ENCODE data around the gene C1QL3. TPM values are rescaled to one million over a fixed set of nuclear protein-coding genes. Genes with fewer than 3 reads are reported as not detected.

Gene C1QL3
- total RNA-seq (2013; cell fraction: nucleolus; rRNA removed): 0.17 TPM in 1 of 2 replicates, not detected in the other
- total RNA-seq (2014; rRNA removed) (0.49 and 0.62 TPM in 2 replicates), total RNA-seq (2014; rRNA removed; fragmentation: Illumina TruSeq; extraction: Trizol) (0.18 and 0.27 TPM in 2 replicates), total RNA-seq (2021) (0.35 and 0.67 TPM in 2 replicates), polyA plus RNA-seq (2011; rRNA removed) (0.03 and 0.06 TPM in 2 replicates), polyA plus RNA-seq (2014; fragmentation: Illumina TruSeq; extraction: Trizol) (0.16 and 0.17 TPM in 2 replicates), polyA plus RNA-seq (2014; fragmentation: Nextera tagmentation; extraction: Ambion mirVana) (under 1 TPM; 0.24 to 0.40 TPM), polyA plus RNA-seq (2014; rRNA removed) (0.32 and 0.59 TPM in 2 replicates), polyA plus RNA-seq (2016; fragmentation: Nextera tagmentation; extraction: Ambion mirVana) (1 to 10 TPM in 1 of 2 experiments, under 1 TPM in 1; 0.68 to 1.2 TPM), polyA minus RNA-seq (2011; rRNA and poly(A)+ RNA removed) (not detected in 2 replicates), Bru-seq, nascent RNA (percentile 18 among the genes with signal in this experiment), BruChase-seq, experiment 1, labeled RNA remaining after a 6-hour chase (percentile 14 among the genes with signal in this experiment), BruChase-seq, experiment 2, labeled RNA remaining after a 2-hour chase (percentile 17 among the genes with signal in this experiment)
- 0.22 TPM for polyA plus RNA-seq (2011; ENCODE audit: low read depth)
- 0.13 TPM in 1 of 2 replicates, not detected in the other for polyA plus RNA-seq (2011; cell fraction: cytosol; rRNA removed)
- not detected in 2 replicates for polyA plus RNA-seq (2011; cell fraction: nucleus; rRNA removed)
- polyA plus RNA-seq (2012): 0.64 and 0.81 TPM in 2 replicates
- polyA minus RNA-seq (2011; cell fraction: cytosol; rRNA and poly(A)+ RNA removed): not detected in 2 replicates
- polyA minus RNA-seq (2011; cell fraction: nucleus; rRNA and poly(A)+ RNA removed): 0.57 TPM in 1 of 2 replicates, not detected in the other
- long read RNA-seq, experiment 1, partial matches to known transcripts: 0 of 1 reads
- long read RNA-seq, experiment 1, other reads (novel, unspliced or antisense): 1 of 1 reads
- long read RNA-seq, experiment 2, partial matches to known transcripts: 0 of 2 reads
- long read RNA-seq, experiment 2, other reads (novel, unspliced or antisense): 2 of 2 reads

GRCh38 chr10:16521311-16522016 is at the start of gene C1QL3:
Gene C1QL3 (minus strand): TSS chr10:16521879. CDS start chr10:16521065, 814 bp downstream.
- Histone ChIP-seq H2AFZ (ENCODE audit: control insufficient read depth, low read depth, low read length) (peak within 1 kb of the TSS; percentile 33), H3K4me3 (peak within 1 kb of the TSS; percentile 62), H3K9ac (ENCODE audit: control insufficient read depth, insufficient read depth, low read length) (no peak within 1 kb of the TSS; the same call in 1 of the 2 replicates), H3K36me3 (ENCODE audit: control insufficient read depth in 2 of 2, insufficient read depth in 2 of 2, low read length in 1 of 2) (no peaks in the 10 kb centered on the region), H3K27ac (ENCODE audit: control insufficient read depth, insufficient read depth) (no peak within 1 kb of the TSS), H4K20me1 (ENCODE audit: control insufficient read depth, insufficient read depth) (no peaks in the 10 kb centered on the region), H3K9me3 (replicated peaks; ENCODE audit: control insufficient read depth, insufficient read depth, low read length) (no peaks in the 10 kb centered on the region), H3K79me2 (ENCODE audit: control insufficient read depth, insufficient read depth, low read length) (no peaks in the 10 kb centered on the region), H3K4me1 (ENCODE audit: control insufficient read depth, insufficient read depth, low read length) (peaks cover 8% of the 10 kb centered on the region), H3K4me2 (ENCODE audit: control insufficient read depth, insufficient read depth) (peak within 1 kb of the TSS; percentile 98), H3K27me3 (replicated peaks in 1 of 2; ENCODE audit: control insufficient read depth in 2 of 2, insufficient read depth in 2 of 2, low read length in 1 of 2) (peaks cover 2 to 3% of the 10 kb centered on the region in 2 experiments; a peak in 1 of 4 replicates)
- DNase-seq (ENCODE audit: low read depth, low spot score) (no peak), ATAC-seq (peak; percentile 50), FAIRE-seq (no peak)
- in situ Hi-C loops (cut with MboI): no loop called here
- intact Hi-C loops (cut with micrococcal nuclease; ENCODE audit: unreplicated experiment): no loop called here
- no TSS peak for BruUV-seq (replicated peaks)
- SMC1A ChIA-PET (ENCODE audit: uncharacterized antibody, unreplicated experiment): no interaction called here
- TF ChIP-seq SRF (IDR thresholded peaks at IDR 0.05; ENCODE audit: low read depth in 2 of 2, low read length in 2 of 2): 0 out of 4 replicates have a peak, but pooled peaks of 1 of the 2 experiments have one; percentile 52
- TF ChIP-seq SUZ12 (IDR thresholded peaks at IDR 0.05; ENCODE audit: unreplicated experiment): peak; percentile 42
- TF ChIP-seq BACH1 (IDR thresholded peaks at IDR 0.05; ENCODE audit: borderline replicate concordance): no peak
- TF ChIP-seq MLLT1 (IDR thresholded peaks at IDR 0.05): peak; percentile 85
- CTCF ChIA-PET: no interaction called here
- RAD21 ChIA-PET (ENCODE audit: unreplicated experiment): interaction anchor here (0.6 to 1.1 kb wide), 2 partner anchors 81 to 773 kb away, joined by 3 to 4 read pairs; no protein-coding TSS in a partner anchor
- 3% methylated on average over 60 of the region's 68 CpGs for WGBS (ENCODE audit: insufficient coverage, insufficient replicate concordance, low lambda C conversion rate, missing lambda C conversion rate)
- POLR2A ChIA-PET: interaction anchor here (0.6 to 0.7 kb wide), 2 partner anchors 76 to 83 kb away, joined by 4 to 5 read pairs; no protein-coding TSS in a partner anchor

All from GM12878 (cell line).